HG03097 (cell line): Measurements from ENCODE around the gene PEF1.
"Not testable (repeated sequence)": the region's sequence is repeated elsewhere in the genome, so short reads cannot be mapped to it uniquely, and the experiment has no call there.

Source experiments
- ATAC-seq: cut with Tn5 transposase; IDR thresholded peaks from one replicate; pipeline ENCODE4 v1.9.1; 2021; ENCODE audit not compliant: unreplicated experiment, low FRiP score

PEF1 gene

DNA sequence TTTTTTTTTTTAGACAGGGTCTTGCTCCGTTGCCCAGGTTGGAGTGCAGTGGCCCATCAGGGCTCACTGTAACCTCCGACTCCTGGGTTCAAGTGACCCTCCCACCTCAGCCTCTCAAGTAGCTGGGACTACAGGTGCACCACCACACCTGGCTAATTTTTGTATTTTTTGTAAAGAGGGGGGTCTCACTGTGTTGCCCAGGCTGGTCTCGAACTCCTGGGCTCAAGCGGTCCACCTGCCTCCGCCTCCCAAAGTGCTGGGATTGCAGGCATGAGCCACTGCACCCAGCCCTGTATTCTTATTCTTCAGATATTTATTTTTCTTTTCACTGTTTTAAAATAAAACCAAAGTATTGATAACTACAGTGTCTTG lies 57.4 kb downstream of the PEF1 start:
- not testable (repeated sequence) for ATAC-seq

DNA sequence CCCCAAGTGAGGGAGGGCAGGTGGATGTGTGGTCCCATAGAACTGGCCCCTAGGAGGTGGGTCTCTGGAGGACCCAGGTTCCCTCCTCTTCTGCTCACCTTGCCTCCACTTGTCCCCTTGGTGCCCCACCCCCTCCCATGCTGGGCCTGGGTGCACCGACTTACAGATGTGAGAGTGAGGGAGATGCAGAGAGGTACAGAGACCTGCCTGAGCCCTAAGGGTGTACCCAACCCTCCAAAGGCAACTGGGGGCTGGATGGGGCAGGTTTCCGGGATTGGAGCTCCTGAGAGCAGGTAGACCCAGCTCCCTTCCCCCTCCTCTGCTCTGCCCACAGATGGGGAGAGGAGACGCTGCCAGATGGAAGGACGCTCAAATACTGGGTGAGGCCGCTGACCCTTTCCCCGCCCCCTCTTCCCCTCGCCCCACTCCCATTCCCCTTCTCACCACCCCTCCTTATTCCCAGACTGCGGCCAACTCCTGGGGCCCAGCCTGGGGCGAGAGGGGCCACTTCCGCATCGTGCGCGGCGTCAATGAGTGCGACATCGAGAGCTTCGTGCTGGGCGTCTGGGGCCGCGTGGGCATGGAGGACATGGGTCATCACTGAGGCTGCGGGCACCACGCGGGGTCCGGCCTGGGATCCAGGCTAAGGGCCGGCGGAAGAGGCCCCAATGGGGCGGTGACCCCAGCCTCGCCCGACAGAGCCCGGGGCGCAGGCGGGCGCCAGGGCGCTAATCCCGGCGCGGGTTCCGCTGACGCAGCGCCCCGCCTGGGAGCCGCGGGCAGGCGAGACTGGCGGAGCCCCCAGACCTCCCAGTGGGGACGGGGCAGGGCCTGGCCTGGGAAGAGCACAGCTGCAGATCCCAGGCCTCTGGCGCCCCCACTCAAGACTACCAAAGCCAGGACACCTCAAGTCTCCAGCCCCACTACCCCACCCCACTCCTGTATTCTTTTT lies 58.0 kb downstream of the PEF1 start:
- no peak for ATAC-seq

DNA sequence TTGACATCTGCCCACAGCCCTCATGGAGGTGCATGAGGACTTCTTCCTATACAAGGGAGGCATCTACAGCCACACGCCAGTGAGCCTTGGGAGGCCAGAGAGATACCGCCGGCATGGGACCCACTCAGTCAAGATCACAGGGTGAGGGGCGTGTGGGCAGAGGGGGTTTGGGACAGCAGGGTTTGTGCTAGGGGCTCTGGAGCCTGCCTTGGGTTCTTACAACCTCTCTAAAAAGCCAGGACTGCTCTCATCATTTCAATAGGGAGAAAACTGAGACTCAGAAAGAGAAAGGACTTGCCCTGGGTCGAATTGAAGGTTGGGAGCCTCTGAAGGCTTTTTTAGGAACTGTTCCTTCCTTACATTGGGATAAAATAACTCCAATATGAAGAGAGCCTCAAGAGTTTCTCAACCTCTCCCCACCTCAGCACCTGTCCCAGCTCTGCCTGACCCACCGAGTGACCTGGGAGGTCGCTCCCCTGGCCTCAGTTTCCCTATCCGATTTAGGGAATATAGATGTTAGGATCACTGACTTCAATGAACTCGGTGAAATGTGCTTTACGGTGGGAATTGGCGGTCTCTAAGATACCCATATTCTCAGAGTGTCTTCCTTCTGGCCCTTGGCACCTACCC lies 58.8 kb downstream of the PEF1 start:
- no peak for ATAC-seq

DNA sequence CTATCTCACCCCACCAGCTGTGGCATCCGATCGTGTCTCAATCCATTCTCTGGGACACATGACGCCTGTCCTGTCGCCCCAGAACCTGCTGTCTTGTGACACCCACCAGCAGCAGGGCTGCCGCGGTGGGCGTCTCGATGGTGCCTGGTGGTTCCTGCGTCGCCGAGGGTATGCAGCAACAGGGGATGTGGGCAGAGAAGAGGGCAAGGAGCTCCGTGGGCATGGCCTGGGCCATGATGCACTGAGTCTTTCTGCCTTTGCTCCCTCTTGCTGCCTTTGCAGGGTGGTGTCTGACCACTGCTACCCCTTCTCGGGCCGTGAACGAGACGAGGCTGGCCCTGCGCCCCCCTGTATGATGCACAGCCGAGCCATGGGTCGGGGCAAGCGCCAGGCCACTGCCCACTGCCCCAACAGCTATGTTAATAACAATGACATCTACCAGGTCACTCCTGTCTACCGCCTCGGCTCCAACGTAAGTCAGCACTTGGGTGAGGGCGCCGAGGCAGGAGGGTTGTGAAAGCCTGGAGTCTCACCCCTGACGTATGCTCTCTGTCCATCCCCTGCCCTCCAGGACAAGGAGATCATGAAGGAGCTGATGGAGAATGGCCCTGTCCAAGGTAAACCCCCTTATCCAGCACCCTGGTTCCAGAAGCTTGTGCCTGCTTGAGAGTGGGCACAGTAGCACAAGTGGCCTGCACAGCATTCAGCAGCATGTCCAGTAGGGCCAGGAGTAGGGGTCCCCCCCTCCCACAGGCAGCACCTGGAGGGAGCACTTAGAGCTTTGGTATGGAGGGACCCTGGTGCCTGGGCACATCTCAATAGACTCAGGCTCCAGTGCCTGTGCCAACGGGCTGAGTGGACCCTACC lies 59.6 kb downstream of the PEF1 start:
- no peak for ATAC-seq

DNA sequence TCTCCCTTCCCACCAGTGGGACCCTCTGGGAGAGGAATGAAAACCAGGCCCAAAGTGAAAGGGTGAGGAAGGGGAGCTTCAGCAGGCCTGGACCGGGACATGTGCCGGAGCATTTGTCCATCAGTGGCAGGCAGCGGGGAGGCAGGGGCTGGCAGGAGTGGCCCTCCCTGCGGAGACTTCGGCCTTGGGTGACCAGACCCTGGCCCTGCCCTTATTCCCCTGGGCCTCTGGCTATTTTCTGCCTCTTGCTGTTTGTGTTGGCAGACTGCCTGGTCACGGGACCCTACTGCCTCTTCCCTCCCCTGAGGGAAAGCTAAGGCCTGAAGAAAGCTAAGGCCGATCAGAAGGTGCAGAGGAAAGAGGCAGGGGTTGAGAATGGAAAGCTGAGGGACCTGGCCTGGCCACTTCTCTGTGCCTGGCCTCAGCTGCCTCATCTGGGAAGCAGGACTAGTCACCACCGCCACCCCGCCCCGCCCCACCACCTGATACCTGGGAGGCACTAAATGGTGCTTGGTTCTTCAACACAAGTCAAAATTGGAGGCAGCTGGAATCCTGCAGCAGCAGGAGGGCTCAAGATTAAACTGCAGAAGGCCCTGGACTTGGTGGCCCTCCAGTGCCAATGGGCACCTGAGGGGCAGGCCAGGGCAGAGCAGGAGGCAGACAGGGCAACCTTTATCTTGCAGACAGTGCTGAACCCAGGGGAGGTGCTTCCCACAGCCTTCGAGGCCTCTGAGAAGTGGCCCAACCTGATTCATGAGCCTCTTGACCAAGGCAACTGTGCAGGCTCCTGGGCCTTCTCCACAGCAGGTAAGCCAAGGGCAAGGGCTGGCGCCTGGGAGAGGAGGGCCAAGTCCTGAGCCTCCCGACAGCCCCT lies 60.4 kb downstream of the PEF1 start:
- ATAC-seq = no peak

DNA sequence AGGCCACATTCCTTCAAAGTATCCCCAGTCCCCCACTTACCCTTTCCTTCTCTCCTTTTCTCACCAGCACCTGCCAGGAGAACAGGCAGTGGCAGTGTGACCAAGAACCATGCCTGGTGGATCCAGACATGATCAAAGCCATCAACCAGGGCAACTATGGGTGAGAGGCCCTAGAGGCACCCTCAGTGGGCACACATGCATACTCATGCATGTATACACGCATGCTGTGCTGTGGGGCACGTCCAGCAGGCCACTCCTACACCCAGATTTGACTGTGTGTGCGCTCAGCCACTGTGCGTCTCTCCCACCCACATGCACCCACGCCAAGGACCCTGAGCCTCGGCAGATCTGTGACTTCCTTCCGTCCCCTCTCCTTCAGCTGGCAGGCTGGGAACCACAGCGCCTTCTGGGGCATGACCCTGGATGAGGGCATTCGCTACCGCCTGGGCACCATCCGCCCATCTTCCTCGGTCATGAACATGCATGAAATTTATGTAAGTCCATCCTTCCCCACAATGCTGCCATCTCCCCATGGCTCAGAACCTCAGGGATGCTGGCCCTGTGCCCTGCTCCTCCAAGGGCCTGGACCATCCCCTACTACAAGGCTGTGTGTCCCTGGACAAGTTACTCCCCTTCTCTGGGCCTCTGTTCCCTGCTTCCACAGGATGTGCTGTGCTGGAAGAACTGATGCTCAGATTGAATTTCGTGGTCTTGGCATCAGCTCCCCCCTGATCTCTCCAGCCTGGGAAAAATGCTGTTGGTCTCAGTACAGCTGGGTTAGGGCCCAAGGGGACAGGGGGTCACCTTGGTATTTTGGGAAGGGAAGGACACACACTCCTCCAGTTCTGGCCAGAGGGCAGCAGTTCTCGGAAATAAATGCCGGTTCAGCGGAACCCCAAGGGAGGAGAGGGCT lies 61.3 kb downstream of the PEF1 start:
- ATAC-seq = no peak

DNA sequence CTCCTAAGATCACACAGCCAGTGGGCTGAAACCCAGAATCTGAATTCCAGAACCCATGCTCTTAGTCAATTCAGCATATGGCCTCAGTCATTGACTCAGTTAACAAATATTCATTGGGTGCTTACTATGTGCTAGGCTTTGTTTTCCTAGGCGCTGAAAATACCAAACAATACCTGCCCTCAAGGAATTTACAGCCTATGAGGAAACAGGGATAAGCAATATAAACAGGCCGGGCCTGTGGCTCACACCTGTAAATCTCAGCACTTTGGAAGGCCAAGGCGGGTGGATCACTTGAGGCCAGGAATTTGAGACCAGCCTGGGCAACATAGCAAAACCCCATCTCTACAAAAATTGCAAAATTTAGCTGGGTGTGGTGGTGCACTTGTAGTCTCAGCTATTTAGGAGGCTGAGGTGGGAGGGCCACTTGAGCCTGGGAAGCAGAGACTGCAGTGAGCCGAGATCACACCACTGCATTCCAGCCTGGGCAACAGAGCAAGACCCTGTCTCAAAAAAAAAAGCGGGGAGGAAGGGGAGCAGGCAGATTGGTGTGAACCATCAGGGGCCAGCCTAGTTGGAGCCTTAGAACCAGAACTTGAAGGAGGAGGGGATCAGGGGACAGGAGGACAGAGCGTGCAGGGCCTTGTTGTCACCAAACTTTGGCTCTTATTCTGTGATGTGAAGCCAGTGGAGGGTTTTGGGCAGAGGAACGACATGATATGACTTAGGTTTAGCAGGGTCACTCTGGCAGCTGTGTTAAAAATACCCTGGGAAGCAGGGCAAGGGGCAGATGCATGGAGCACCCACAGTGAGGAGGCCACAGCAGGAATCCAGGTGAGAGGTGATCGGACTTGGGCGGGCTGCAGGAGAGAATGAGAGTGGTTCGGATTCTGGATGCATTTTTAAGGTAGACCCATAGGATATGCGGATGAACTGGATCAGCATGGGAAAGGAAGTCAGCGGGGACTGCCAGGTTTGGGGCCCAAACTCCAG lies 62.6 kb downstream of the PEF1 start:
- ATAC-seq = no peak

DNA sequence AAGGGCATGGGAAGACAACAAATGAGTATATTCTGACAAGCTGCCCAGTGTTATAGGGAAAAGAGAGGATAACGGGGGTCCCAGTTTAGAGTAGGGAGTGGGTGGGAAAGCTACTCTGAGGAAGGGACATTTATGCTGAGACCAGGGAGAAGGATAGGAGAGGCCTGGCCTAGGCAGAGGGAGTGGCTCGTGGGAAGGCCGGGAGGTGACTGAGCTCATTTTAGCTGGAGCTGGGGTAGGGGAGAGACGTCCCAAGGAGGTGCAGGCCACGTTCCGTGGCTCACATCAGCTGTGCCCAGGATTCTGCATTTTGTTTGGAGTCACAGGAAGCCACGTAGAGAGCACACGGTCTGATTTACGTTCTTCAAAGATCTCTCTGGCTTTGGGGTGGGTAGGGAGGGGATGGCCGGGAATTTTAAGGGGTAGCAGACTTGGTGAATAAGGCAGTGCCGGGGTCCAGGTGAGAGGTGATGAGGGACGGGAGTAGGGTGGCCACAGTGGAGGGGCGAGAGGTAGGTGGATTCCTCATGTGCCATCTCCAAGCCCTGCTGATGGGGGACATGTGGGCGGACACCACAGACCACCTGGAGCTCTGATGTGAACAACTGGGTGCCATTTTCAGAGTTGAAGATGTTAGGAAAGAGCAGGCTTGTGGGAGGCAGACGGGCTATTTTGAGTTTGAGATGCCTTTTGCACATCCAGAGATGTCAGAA lies 63.6 kb downstream of the PEF1 start:
- ATAC-seq = no peak

DNA sequence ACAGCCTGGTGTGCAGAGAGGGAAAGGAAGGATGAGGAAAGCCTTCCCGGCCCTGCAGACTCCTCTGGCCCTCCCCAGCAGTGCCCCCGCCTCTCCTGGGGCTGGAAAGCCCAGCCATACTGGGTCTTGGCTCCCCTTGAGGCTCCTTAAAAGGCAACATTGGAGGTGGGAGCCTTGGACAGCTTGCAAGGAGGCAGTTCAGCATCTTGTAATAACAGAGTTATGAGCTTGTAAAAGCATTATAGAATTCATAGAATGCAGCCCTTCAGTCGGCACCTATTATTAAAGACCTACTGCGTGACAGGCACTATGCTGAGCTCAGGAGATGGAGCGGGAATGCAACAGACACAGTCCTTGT lies 64.2 kb downstream of the PEF1 start:
- ATAC-seq = no peak
